Measurements from ENCODE around the gene CRB3. TPM values are rescaled to one million over a fixed set of nuclear protein-coding genes. Genes with fewer than 3 reads are reported as not detected.
A peak's percentile ranks its signal among the peaks of the same experiment; 100 is the strongest.

Gene CRB3
- total and polyA plus RNA-seq, 2 of the 8 experiments (the other 6 are each of a cell fraction or from before 2014, with no cell fraction given): 21.1 to 24.6 TPM

DNA sequence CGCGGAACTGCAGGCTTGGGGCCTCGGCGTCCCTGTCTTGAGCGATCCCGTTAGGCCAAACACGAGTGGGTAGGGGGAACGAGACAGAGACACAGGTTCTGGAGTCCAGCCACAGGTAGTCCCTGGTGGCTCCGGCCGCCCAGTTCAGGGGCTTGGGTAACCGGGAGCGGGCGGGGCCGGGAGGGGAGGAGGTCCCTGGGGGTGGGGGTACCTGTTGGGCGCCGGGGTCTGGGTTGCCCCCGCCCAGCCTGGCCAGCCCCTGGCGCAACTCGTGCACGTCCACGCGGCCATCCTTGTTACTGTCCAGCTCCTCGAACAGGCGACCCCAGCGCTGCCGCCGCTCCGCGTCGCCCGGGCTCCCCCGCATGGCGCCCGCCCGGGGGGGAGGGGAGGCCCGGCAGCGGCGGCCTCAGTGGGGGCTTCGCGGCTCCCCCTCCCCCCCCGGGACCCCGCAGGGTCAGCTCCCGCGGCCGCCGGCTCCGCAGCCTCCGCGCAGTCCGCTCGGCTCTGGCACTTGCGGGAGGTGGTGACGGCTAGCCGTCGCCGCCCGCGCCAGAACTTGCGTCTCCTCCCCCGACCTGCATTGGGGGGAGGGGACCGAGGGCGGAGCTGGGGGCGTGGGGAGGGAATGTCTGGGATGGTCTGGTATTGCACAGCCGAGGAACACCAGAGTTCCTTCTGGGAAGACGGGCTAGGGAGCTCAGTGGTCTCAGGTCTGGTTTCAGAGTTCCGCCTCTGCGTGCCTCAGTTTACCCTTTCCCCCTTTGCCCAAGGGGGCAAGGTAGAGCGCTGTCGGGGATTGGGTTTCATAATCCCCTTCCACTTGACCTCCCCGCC, 4.6 kb upstream of the CRB3 start, which contains the start of gene SLC25A23:
Gene SLC25A23 (minus strand): TSS at position 531 of the 837 bp plus-strand sequence. CDS start 164 bp downstream, at position 367.
- Histone ChIP-seq H2BK20ac (ENCODE audit: low read length) (no peak within 1 kb of the TSS), H3K27me3 (replicated peaks in 1 of 4; ENCODE audit: control insufficient read depth in 3 of 4, extremely low read depth in 1 of 4, insufficient read depth in 3 of 4, low read length in 3 of 4) (no peaks in the 10 kb centered on the region; a peak in 1 of 7 replicates), H3K4ac (replicated peaks; ENCODE audit: insufficient read length, low read depth, low read length) (peak within 1 kb of the TSS; percentile 4), H3K14ac (ENCODE audit: insufficient read length) (no peak within 1 kb of the TSS), H3K4me2 (ENCODE audit: insufficient read depth in 1 of 2, low read depth in 2 of 2, low read length in 2 of 2) (peak within 1 kb of the TSS; percentile 63 to 99), H2BK5ac (ENCODE audit: low read depth, low read length) (peak within 1 kb of the TSS; percentile 87; the same call in 1 of the 2 replicates), H4K91ac (replicated peaks; ENCODE audit: insufficient read length, low read length) (peak within 1 kb of the TSS; percentile 56), H3K4me3 (ENCODE audit: extremely low read depth in 1 of 4, insufficient read depth in 2 of 4, low read depth in 3 of 4, low read length in 4 of 4) (peak within 1 kb of the TSS; percentile 60 to 78 (median 66)), H2AK5ac (ENCODE audit: low read depth, low read length) (no peak within 1 kb of the TSS), H2AFZ (ENCODE audit: low read length) (peak within 1 kb of the TSS; percentile 98), H3K79me2 (ENCODE audit: control insufficient read depth in 1 of 2, insufficient read depth in 2 of 2, low read length in 2 of 2) (no peaks in the 10 kb centered on the region), H3K18ac (ENCODE audit: extremely low read depth, low read length) (peak within 1 kb of the TSS; percentile 71; the same call in 1 of the 2 replicates), H2BK12ac (ENCODE audit: low read depth, low read length) (peak within 1 kb of the TSS; percentile 84; the same call in 1 of the 2 replicates), H3K9me3 (ENCODE audit: insufficient read depth in 2 of 2, low read depth in 1 of 2, low read length in 1 of 2) (peaks cover 0 to under 1% of the 10 kb centered on the region in 2 experiments; a peak in 1 of 4 replicates), H4K5ac (ENCODE audit: insufficient read length, low read depth, low read length) (no peak within 1 kb of the TSS), H3K4me1 (replicated peaks in 1 of 4; ENCODE audit: control insufficient read depth in 3 of 4, insufficient read depth in 4 of 4, low read length in 3 of 4) (peaks cover 0 to 9% (median 0%) of the 10 kb centered on the region in 4 experiments; a peak in 5 of 7 replicates), H4K20me1 (replicated peaks in 1 of 2; ENCODE audit: control insufficient read depth in 1 of 2, insufficient read depth in 2 of 2, low read length in 2 of 2) (no peaks in the 10 kb centered on the region), H3K23ac (ENCODE audit: insufficient read length) (no peak within 1 kb of the TSS), H3K36me3 (ENCODE audit: control insufficient read depth in 2 of 4, insufficient read depth in 4 of 4, low read length in 3 of 4) (peaks cover 0 to 8% (median 3%) of the 10 kb centered on the region in 4 experiments; a peak in 6 of 8 replicates), H4K8ac (ENCODE audit: extremely low read depth, insufficient read depth, low read length) (0 out of 2 replicates have a peak within 1 kb of the TSS, but pooled peaks have one; percentile 25), H3K27ac (ENCODE audit: low read depth, low read length) (0 out of 2 replicates have a peak within 1 kb of the TSS, but pooled peaks have one; percentile 29), H3K9ac (replicated peaks in 1 of 4; ENCODE audit: extremely low read depth in 1 of 4, low read depth in 3 of 4, low read length in 3 of 4) (peak within 1 kb of the TSS in 2 of 4 experiments; percentile 32 to 43; a peak in 5 of 7 replicates), H3K23me2 (ENCODE audit: low read depth, low read length) (peaks cover 11% of the 10 kb centered on the region), H3K79me1 (ENCODE audit: low read depth, low read length) (no peaks in the 10 kb centered on the region), H2BK15ac (ENCODE audit: low read length) (peak within 1 kb of the TSS; percentile 97), H3K56ac (replicated peaks; ENCODE audit: insufficient read length, low read depth, low read length) (peak within 1 kb of the TSS; percentile 18), H2BK120ac (replicated peaks; ENCODE audit: low read depth, low read length) (no peak within 1 kb of the TSS)
- DNase-seq (ENCODE audit: low read depth in 1 of 2, low spot score in 2 of 2) (peak; percentile 33 to 82), FAIRE-seq (no peak)
- POLR2A ChIA-PET (ENCODE audit: partially characterized antibody): interaction anchor here (0.5 to 1.1 kb wide), 8 partner anchors 13 to 1142 kb away, joined by 3 to 5 read pairs (median 4); partner anchors contain the start of genes KHSRP and TNFSF9
- CTCF ChIA-PET (ENCODE audit: partially characterized antibody): interaction anchor here (0.6 to 1.8 kb wide), 3 partner anchors 16 to 146 kb away, joined by 3 to 5 read pairs (median 5); partner anchors contain the start of gene DENND1C
- WGBS, 2 experiments (ENCODE audit: extremely low coverage in 1 of 2, insufficient coverage in 1 of 2, insufficient read length in 1 of 2, insufficient replicate concordance in 2 of 2, low coverage in 1 of 2, low lambda C conversion rate in 2 of 2, missing lambda C conversion rate in 1 of 2): 0% methylated on average over 6 of the region's 70 CpGs; no CpG with 5 or more reads in 1 of the 2 experiments
- TF ChIP-seq KDM1A (IDR thresholded peaks at IDR 0.05; ENCODE audit: borderline replicate concordance, low read length) (peak; percentile 46; the same call in 1 of the 2 replicates), KDM5A (IDR thresholded peaks at IDR 0.05; ENCODE audit: low read length) (no peak), RBBP5 (IDR thresholded peaks at IDR 0.05; ENCODE audit: borderline replicate concordance, low read depth, low read length) (0 out of 2 replicates have a peak, but pooled peaks have one; percentile 14), JUN (IDR thresholded peaks at IDR 0.05; ENCODE audit: low read depth, low read length) (no peak), TEAD4 (IDR thresholded peaks at IDR 0.05; ENCODE audit: low read depth, low read length) (no peak), POU5F1 (IDR thresholded peaks at IDR 0.05; ENCODE audit: low read depth, low read length) (no peak), EP300 (IDR thresholded peaks at IDR 0.05; ENCODE audit: borderline replicate concordance in 1 of 2, low read depth in 2 of 2, low read length in 2 of 2) (no peak), CHD2 (IDR thresholded peaks at IDR 0.05; ENCODE audit: low read length) (no peak), NANOG (IDR thresholded peaks at IDR 0.05; ENCODE audit: insufficient read depth, low read depth, low read length, poor library complexity, severe bottlenecking) (no peak), CREB1 (IDR thresholded peaks at IDR 0.05) (peak; percentile 53; the same call in 1 of the 2 replicates), YY1 (IDR thresholded peaks at IDR 0.05; ENCODE audit: low read depth, low read length) (no peak)

Measured in H1 (cell line).